Adrenal gland (tissue), 12 donors: ENCODE results near the gene TH. TPM values are rescaled to one million over a fixed set of nuclear protein-coding genes. Genes with fewer than 3 reads are reported as not detected.

Experiments
- DNase-seq, 7 donors: peaks; one replicate each; pipeline ENCODE4 v3.0.0-alpha.2; 2019 to 2020
- H3K27ac ChIP-seq, 5 donors: fragments of 200-600 bp; sonication (generic) in 4 of 5; 1 replicate in 3 of 5; 2 replicates in 2 of 5; pipeline versions ENCODE4 v1.5.1 to v1.8.0; 2016 to 2020; ENCODE audit warnings: mild to moderate bottlenecking in 1 of 5
- H3K27me3 ChIP-seq: fragments of 200-600 bp; 2 replicates; pipeline ENCODE4 v1.8.0; 2021
- H3K36me3 ChIP-seq, 2 donors: fragments of 200-600 bp; replicated peaks in 1 of 2; 1 replicate in 1 of 2; 2 replicates in 1 of 2; pipeline versions ENCODE4 v1.5.1 to v1.8.0; 2018 to 2022
- H3K4me1 ChIP-seq, 2 donors: fragments of 200-600 bp; replicated peaks in 1 of 2; 1 replicate in 1 of 2; 2 replicates in 1 of 2; pipeline versions ENCODE4 v1.5.1 to v1.8.0; 2018 to 2021
- H3K4me3 ChIP-seq, 4 donors: fragments of 200-600 bp; sonication (generic) in 3 of 4; one replicate each; pipeline ENCODE4 v1.5.1; 2016 to 2018
- H3K9me3 ChIP-seq, 3 donors: fragments of 200-600 bp; sonication (generic) in 1 of 3; replicated peaks in 1 of 3; 1 replicate in 2 of 3; 2 replicates in 1 of 3; pipeline versions ENCODE4 v1.5.1 to v1.8.0; 2016 to 2021
- CTCF ChIP-seq, 6 experiments: fragments of 450-650 bp in 4 of 6; fragments of 200-600 bp in 2 of 6; sonication (generic) in 1 of 6; IDR thresholded peaks; 1 replicate in 5 of 6; 2 replicates in 1 of 6; pipeline versions ENCODE4 v1.5.1 to v1.8.0; 2016 to 2021; ENCODE audit warnings: antibody characterized with exemption in 6 of 6, mild to moderate bottlenecking in 2 of 6, moderate library complexity in 1 of 6
- POLR2A ChIP-seq, 2 donors: fragments of 450-650 bp; IDR thresholded peaks; one replicate each; pipeline ENCODE4 v1.6.1; 2017; ENCODE audit warnings: antibody characterized with exemption in 2 of 2, mild to moderate bottlenecking in 2 of 2, moderate library complexity in 1 of 2
- WGBS, 4 donors: extraction: QIAGEN DNeasy Blood & Tissue Kit in 2 of 4; methylation state at CpG; one replicate each; pipeline versions ENCODE4 v1.1.5 to v1.1.7; 2013 to 2017; 5-methylcytosine and 5-hydroxymethylcytosine counted together
- intact Hi-C, 2 donors: fragments of 100-400 bp; cut with DNase I; formaldehyde crosslinking; loops; one replicate each; pipeline versions ENCODE4 v1.14.1 to v1.15.0; 2022 to 2023
- polyA plus RNA-seq, 3 donors: library from polyadenylated mRNA; stranded (reverse); fragments of 200-250 nt in 2 of 3; fragments of 350-450 nt in 1 of 3; fragmentation: Illumina TruSeq in 1 of 3; extraction: RNeasy Lipid Tissue Mini Kit (QIAGEN cat#74804) in 1 of 3; gene quantifications; one replicate each; pipeline ENCODE4 v1.2.3, GENCODE V29; 2013 to 2014
- total RNA-seq, 9 donors: library from RNA; depleted of rRNA in 4 of 9; stranded (reverse); fragments of >200 nt in 4 of 9; fragments of 120-200 nt in 1 of 9; fragmentation: NEBNext Ultra II Directional in 1 of 9; extraction: Animal tissue kit (Norgen Biotek cat#: 25700) in 1 of 9; gene quantifications; one replicate each; pipeline versions ENCODE4 v1.1.0 to v1.2.4, GENCODE V29; 2013 to 2023
- donor health status: healthy with polysubstance abuse.
- donor health status: Bipolar disorder and iron deficiency.
- donor health status: DM: yes; HTN: yes; CAD: no.
- donor health status: DM: no; HTN: no; CAD: no.
- donor health status: DM: no; HTN: no; CAD: no.
- donor health status: DM: yes; HTN: yes; CAD: no.

TH gene
- total and polyA plus RNA-seq, 12 donors: 0.54 to 1,253 (median 55.2) TPM; not detected in 1

GRCh38 chr11:2142300-2142759 lies 29.3 kb downstream of the TH start:
- H3K9me3 ChIP-seq: no peaks in the 10 kb centered on the region
- H3K36me3 ChIP-seq: no peaks in the 10 kb centered on the region
- 15 to 18% (median 17%) methylated on average over 5 of the region's 5 CpGs for WGBS, 4 donors
- no peak overlapping the region for H3K27ac ChIP-seq
- H3K4me1 ChIP-seq: no peaks in the 10 kb centered on the region
- H3K27me3 ChIP-seq: peaks cover 67% of the 10 kb centered on the region
- TF ChIP-seq POLR2A (IDR thresholded peaks at IDR 0.05): no peak
- no peak for TF ChIP-seq CTCF (IDR thresholded peaks at IDR 0.05)
- intact Hi-C loops: no loop called here
- H3K4me3 ChIP-seq: no peak overlapping the region
- DNase-seq: no peak

DNA sequence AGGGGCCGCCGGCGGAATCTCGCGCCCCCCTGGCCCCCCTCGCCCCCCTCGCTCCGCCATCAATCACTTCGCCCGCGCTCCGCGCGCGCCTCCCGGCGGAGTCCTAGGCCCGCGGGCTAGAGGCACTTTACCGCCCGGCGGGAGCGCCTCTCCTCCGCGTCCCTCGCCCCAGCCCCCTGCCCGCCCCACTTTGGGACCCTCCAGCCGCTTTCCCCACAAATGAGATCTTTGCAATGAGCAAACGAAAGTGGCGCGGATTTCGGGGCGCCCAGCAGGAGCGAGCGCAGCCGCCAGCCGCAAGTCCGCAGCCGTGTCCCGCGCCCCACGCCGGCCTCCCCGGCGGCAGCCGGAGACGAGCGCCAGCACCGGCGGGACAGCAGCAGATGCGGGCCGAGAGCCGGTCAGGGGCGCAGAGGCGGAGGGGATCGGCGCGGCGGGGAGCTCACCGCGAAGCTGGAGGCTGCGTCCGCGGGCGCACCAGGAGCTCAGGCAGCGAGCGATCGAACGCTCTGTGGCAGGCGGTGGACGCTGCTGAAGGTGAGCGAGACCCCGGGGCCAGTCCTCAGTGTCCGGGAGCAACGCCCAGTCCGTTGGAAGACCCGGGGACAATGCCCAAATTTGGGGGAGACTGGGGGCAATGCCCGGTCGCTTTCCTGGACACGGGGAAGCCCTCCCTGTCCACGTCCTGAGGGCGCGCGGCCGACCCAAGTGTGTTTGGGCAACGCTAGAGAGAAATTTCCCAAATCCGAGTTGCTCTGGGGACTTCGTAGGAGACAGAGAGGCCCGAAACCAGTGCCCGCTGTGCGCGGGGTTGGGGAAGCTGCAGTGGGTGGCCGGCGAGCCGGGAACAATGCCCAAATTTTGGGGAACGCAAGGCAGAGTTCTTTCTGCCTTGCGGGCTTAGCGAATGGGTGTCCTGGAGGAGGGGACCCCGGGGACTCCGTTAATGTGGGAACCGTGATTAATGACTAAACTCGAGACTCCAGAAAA lies 30.9 kb downstream of the TH start:
- Histone ChIP-seq H3K4me1 (no peaks in the 10 kb centered on the region), H3K27ac (peak overlapping the region in 1 of 5 donors; percentile 8), H3K4me3 (no peak overlapping the region), H3K27me3 (peaks cover 68% of the 10 kb centered on the region), H3K9me3 (no peaks in the 10 kb centered on the region), H3K36me3 (no peaks in the 10 kb centered on the region)
- intact Hi-C loops: no loop called here
- no peak for DNase-seq
- WGBS, 4 donors: 4 to 13% (median 8%) methylated on average over 9 to 102 of the region's 102 CpGs
- no peak for TF ChIP-seq POLR2A (IDR thresholded peaks at IDR 0.05)
- TF ChIP-seq CTCF (IDR thresholded peaks at IDR 0.05): no peak

- Histone ChIP-seq H3K9me3 (no peaks in the 10 kb centered on the region), H3K27me3 (peaks cover 61% of the 10 kb centered on the region), H3K36me3 (no peaks in the 10 kb centered on the region), H3K4me3 (peak overlapping the region in 1 of 4 donors; percentile 52), H3K4me1 (no peaks in the 10 kb centered on the region), H3K27ac (no peak overlapping the region)
- intact Hi-C loops: no loop called here
- no peak for TF ChIP-seq CTCF (IDR thresholded peaks at IDR 0.05)
- TF ChIP-seq POLR2A (IDR thresholded peaks at IDR 0.05): no peak
- WGBS, 4 donors: 2 to 4% (median 3%) methylated on average over 16 to 57 of the region's 57 CpGs
- peak in 1 of 7 donors; percentile 50 for DNase-seq
Measured at GRCh38 chr11:2139621-2140337, 31.8 kb downstream of the TH start.

- Histone ChIP-seq H3K4me1 (no peaks in the 10 kb centered on the region), H3K9me3 (no peaks in the 10 kb centered on the region), H3K27ac (peak within 1 kb of the TSS in 1 of 5 donors; percentile 65), H3K27me3 (peaks cover 64% of the 10 kb centered on the region), H3K36me3 (no peaks in the 10 kb centered on the region), H3K4me3 (peak within 1 kb of the TSS in 1 of 4 donors; percentile 52)
- intact Hi-C loops: no loop called here
- TF ChIP-seq POLR2A (IDR thresholded peaks at IDR 0.05) (no peak), CTCF (IDR thresholded peaks at IDR 0.05) (no peak)
- peak in 1 of 7 donors; percentile 51 for DNase-seq
- 0 to 1% methylated on average over 13 to 60 of the region's 62 CpGs; no CpG with 5 or more reads in 2 of the 4 donors for WGBS, 4 donors
Measured at GRCh38 chr11:2139123-2139521, 32.5 kb downstream of the TH start, which contains the start of gene IGF2. Gene IGF2, minus strand, starts transcription at chr11:2139389. Its CDS starts 3,866 bp downstream, at chr11:2135523.
